Measurements from ENCODE around the gene CHMP5. TPM values are rescaled to one million over a fixed set of nuclear protein-coding genes. Genes with fewer than 3 reads are reported as not detected.
"Not testable (repeated sequence)": the region's sequence is repeated elsewhere in the genome, so short reads cannot be mapped to it uniquely, and the experiment has no call there.

The CHMP5 gene
- total RNA-seq, 1 donor from 2014 or later, result 88.7 TPM

GRCh38 chr9:33315371-33315770 is 50.5 kb downstream of the CHMP5 start:
- no peaks in the 10 kb centered on the region for H3K9me3 Mint-ChIP-seq (ENCODE audit: unreplicated experiment)
- no peaks in the 10 kb centered on the region for H3K27me3 Mint-ChIP-seq (ENCODE audit: unreplicated experiment)
- no peak overlapping the region for H3K4me3 Mint-ChIP-seq (ENCODE audit: unreplicated experiment)
- TF ChIP-seq, protein P1, sequence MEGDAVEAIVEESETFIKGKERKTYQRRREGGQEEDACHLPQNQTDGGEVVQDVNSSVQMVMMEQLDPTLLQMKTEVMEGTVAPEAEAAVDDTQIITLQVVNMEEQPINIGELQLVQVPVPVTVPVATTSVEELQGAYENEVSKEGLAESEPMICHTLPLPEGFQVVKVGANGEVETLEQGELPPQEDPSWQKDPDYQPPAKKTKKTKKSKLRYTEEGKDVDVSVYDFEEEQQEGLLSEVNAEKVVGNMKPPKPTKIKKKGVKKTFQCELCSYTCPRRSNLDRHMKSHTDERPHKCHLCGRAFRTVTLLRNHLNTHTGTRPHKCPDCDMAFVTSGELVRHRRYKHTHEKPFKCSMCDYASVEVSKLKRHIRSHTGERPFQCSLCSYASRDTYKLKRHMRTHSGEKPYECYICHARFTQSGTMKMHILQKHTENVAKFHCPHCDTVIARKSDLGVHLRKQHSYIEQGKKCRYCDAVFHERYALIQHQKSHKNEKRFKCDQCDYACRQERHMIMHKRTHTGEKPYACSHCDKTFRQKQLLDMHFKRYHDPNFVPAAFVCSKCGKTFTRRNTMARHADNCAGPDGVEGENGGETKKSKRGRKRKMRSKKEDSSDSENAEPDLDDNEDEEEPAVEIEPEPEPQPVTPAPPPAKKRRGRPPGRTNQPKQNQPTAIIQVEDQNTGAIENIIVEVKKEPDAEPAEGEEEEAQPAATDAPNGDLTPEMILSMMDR (IDR thresholded peaks at IDR 0.05; ENCODE audit: unreplicated experiment), result no peak
- no peaks in the 10 kb centered on the region for H3K4me1 Mint-ChIP-seq (ENCODE audit: unreplicated experiment)
- no peak for DNase-seq (ENCODE audit: low spot score)
- peak overlapping the region; percentile 13 for H3K27ac Mint-ChIP-seq (ENCODE audit: unreplicated experiment)
- peaks cover 40% of the 10 kb centered on the region for H3K36me3 Mint-ChIP-seq (ENCODE audit: low read depth, unreplicated experiment)

- H3K9me3 Mint-ChIP-seq (ENCODE audit: unreplicated experiment); H3K4me1 Mint-ChIP-seq (ENCODE audit: unreplicated experiment); H3K27me3 Mint-ChIP-seq (ENCODE audit: unreplicated experiment); H3K27ac Mint-ChIP-seq (ENCODE audit: unreplicated experiment); DNase-seq (ENCODE audit: low spot score); H3K4me3 Mint-ChIP-seq (ENCODE audit: unreplicated experiment): not testable (repeated sequence)
- peaks cover 45% of the 10 kb centered on the region for H3K36me3 Mint-ChIP-seq (ENCODE audit: low read depth, unreplicated experiment)
These were observed 52.3 kb downstream of the CHMP5 start for GRCh38 chr9:33317136-33317535.

- H3K27ac Mint-ChIP-seq (ENCODE audit: unreplicated experiment), result no peak overlapping the region
- peaks cover 52% of the 10 kb centered on the region for H3K36me3 Mint-ChIP-seq (ENCODE audit: low read depth, unreplicated experiment)
- TF ChIP-seq, protein P1 (IDR thresholded peaks at IDR 0.05; ENCODE audit: unreplicated experiment), result no peak
- H3K27me3 Mint-ChIP-seq (ENCODE audit: unreplicated experiment), result no peaks in the 10 kb centered on the region
- DNase-seq (ENCODE audit: low spot score), result no peak
- H3K4me3 Mint-ChIP-seq (ENCODE audit: unreplicated experiment), result no peak overlapping the region
- no peaks in the 10 kb centered on the region for H3K4me1 Mint-ChIP-seq (ENCODE audit: unreplicated experiment)
- H3K9me3 Mint-ChIP-seq (ENCODE audit: unreplicated experiment), result no peaks in the 10 kb centered on the region
These were observed 53.4 kb downstream of the CHMP5 start for GRCh38 chr9:33318225-33318624.

DNA sequence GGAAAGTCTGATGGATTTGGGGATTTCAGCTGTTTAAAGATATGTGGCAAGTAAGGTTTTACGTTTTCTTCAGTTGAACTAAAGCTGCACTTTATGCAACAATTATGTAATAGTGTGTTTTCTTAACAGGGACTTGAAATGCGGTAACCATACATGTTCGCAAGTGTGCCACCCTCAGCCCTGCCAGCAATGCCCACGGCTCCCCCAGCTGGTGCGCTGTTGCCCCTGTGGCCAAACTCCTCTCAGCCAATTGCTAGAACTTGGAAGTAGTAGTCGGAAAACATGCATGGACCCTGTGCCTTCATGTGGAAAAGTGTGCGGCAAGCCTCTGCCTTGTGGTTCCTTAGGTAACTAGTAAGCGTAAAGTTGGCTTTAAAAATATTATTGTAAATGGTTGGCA is 53.9 kb downstream of the CHMP5 start:
- peaks cover 50% of the 10 kb centered on the region for H3K36me3 Mint-ChIP-seq (ENCODE audit: low read depth, unreplicated experiment)
- no peaks in the 10 kb centered on the region for H3K9me3 Mint-ChIP-seq (ENCODE audit: unreplicated experiment)
- H3K4me3 Mint-ChIP-seq (ENCODE audit: unreplicated experiment), result no peak overlapping the region
- H3K4me1 Mint-ChIP-seq (ENCODE audit: unreplicated experiment), result no peaks in the 10 kb centered on the region
- DNase-seq (ENCODE audit: low spot score), result no peak
- H3K27me3 Mint-ChIP-seq (ENCODE audit: unreplicated experiment), result no peaks in the 10 kb centered on the region
- no peak overlapping the region for H3K27ac Mint-ChIP-seq (ENCODE audit: unreplicated experiment)
- TF ChIP-seq, protein P1 (IDR thresholded peaks at IDR 0.05; ENCODE audit: unreplicated experiment), result no peak

DNA sequence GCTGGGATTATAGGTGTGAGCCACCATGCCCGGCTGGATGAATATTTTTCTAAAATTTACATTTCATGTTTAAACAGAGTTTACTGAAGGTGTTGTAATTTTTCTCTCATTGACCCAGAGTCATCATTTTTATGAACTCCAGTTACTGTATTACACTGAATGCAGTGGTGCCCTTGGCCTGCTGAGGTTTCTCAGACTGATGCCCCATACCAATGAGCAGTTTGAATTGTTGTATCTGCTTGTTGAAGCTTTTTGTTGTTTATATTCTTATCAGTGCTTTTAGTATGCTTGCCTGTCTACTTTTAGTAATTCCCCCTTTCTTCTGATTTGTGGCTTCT is 55.4 kb downstream of the CHMP5 start:
- H3K4me3 Mint-ChIP-seq (ENCODE audit: unreplicated experiment), result peak overlapping the region; percentile 9
- TF ChIP-seq, protein P1 (IDR thresholded peaks at IDR 0.05; ENCODE audit: unreplicated experiment), result no peak
- peaks cover 50% of the 10 kb centered on the region for H3K36me3 Mint-ChIP-seq (ENCODE audit: low read depth, unreplicated experiment)
- no peak for DNase-seq (ENCODE audit: low spot score)
- no peaks in the 10 kb centered on the region for H3K4me1 Mint-ChIP-seq (ENCODE audit: unreplicated experiment)
- H3K27me3 Mint-ChIP-seq (ENCODE audit: unreplicated experiment), result no peaks in the 10 kb centered on the region
- H3K27ac Mint-ChIP-seq (ENCODE audit: unreplicated experiment), result no peak overlapping the region
- H3K9me3 Mint-ChIP-seq (ENCODE audit: unreplicated experiment), result no peaks in the 10 kb centered on the region

Measured in endothelial cell (in vitro differentiated cells).